Umbilical cord (tissue), 2 donors: ENCODE data around the gene GOLGA8H. TPM values are rescaled to one million over a fixed set of nuclear protein-coding genes. Genes with fewer than 3 reads are reported as not detected.
"Not testable (repeated sequence)": the region's sequence is repeated elsewhere in the genome, so short reads cannot be mapped to it uniquely, and the experiment has no call there.

Source experiments
- DNase-seq: peaks from one replicate; pipeline ENCODE4 v3.0.0-alpha.2; 2015; ENCODE audit warnings: low spot score
- total RNA-seq: library from RNA; depleted of rRNA; stranded (reverse); fragments of >200 nt; gene quantifications from one replicate; pipeline ENCODE4 v1.2.3, GENCODE V29; 2014; ENCODE audit warnings: low replicate concordance; ENCODE audit not compliant: insufficient read depth

The GOLGA8H gene
- total RNA-seq, result not detected

- DNase-seq, result not testable (repeated sequence)
Measured at GRCh38 chr15:30603796-30604195, at the start of gene GOLGA8H. Gene GOLGA8H, plus strand, starts transcription at chr15:30604028. Its CDS starts 98 bp downstream, at chr15:30604126.

GRCh38 chr15:30566949-30567348, 36.9 kb upstream of the GOLGA8H start:
- DNase-seq, result peak; percentile 0

- not testable (repeated sequence) for DNase-seq
Measured at GRCh38 chr15:30573012-30573491, 30.8 kb upstream of the GOLGA8H start.

GRCh38 chr15:30579394-30579970, 24.3 kb upstream of the GOLGA8H start:
- not testable (repeated sequence) for DNase-seq

GRCh38 chr15:30580716-30581115, 23.1 kb upstream of the GOLGA8H start:
- DNase-seq, result not testable (repeated sequence)

GRCh38 chr15:30598953-30599352, 4.9 kb upstream of the GOLGA8H start:
- DNase-seq, result not testable (repeated sequence)

GRCh38 chr15:30612271-30612670, 8.4 kb downstream of the GOLGA8H start:
- not testable (repeated sequence) for DNase-seq

- peak; percentile 8 for DNase-seq
Measured at GRCh38 chr15:30621342-30621741, 17.5 kb downstream of the GOLGA8H start.

- peak; percentile 100 for DNase-seq
Measured at GRCh38 chr15:30625436-30626193, 21.8 kb downstream of the GOLGA8H start, which contains the start of gene ARHGAP11B. Gene ARHGAP11B, plus strand, starts transcription at chr15:30626128.

- DNase-seq, result peak; percentile 8
Measured at GRCh38 chr15:30626194-30626565, 22.4 kb downstream of the GOLGA8H start.

- DNase-seq, result not testable (repeated sequence)
Measured at GRCh38 chr15:30626632-30627031, 22.8 kb downstream of the GOLGA8H start.

GRCh38 chr15:30650012-30650929, 46.4 kb downstream of the GOLGA8H start:
- no peak for DNase-seq

GRCh38 chr15:30661154-30661553, 57.3 kb downstream of the GOLGA8H start:
- peak; percentile 25 for DNase-seq

Other genes starting within 250 kb of the GOLGA8H start
- gene CHRFAM7A, start 210.5 kb upstream of the GOLGA8H start, total RNA-seq, result 0.48 TPM
- gene GOLGA8R, start 189.8 kb upstream of the GOLGA8H start, total RNA-seq, result 8.2 TPM
- gene GOLGA8Q, start 52.0 kb upstream of the GOLGA8H start, total RNA-seq, result 7.2 TPM